Testis (tissue), 3 donors: Measurements from ENCODE around the gene RABGAP1L. TPM values are rescaled to one million over a fixed set of nuclear protein-coding genes. Genes with fewer than 3 reads are reported as not detected.
"Not testable (repeated sequence)": the region's sequence is repeated elsewhere in the genome, so short reads cannot be mapped to it uniquely, and the experiment has no call there.

ENCODE experiments used
- DNase-seq: peaks from one replicate; pipeline ENCODE4 v3.0.0-alpha.2; 2019
- H3K27ac ChIP-seq, 2 donors: fragments of 200-600 bp; sonication (generic); one replicate each; pipeline ENCODE4 v1.5.1; 2019
- H3K27me3 ChIP-seq: fragments of 200-600 bp; sonication (generic); one replicate; pipeline ENCODE4 v1.5.1; 2019
- H3K36me3 ChIP-seq: fragments of 200-600 bp; sonication (generic); one replicate; pipeline ENCODE4 v1.5.1; 2017; ENCODE audit warnings: low read depth; ENCODE audit errors: missing control alignments
- H3K4me1 ChIP-seq: fragments of 200-600 bp; sonication (generic); one replicate; pipeline ENCODE4 v1.5.1; 2019
- H3K4me3 ChIP-seq, 2 donors: fragments of 200-600 bp; sonication (generic); one replicate each; pipeline ENCODE4 v1.5.1; 2017 to 2019
- H3K9me3 ChIP-seq: fragments of 200-600 bp; sonication (generic); one replicate; pipeline ENCODE4 v1.5.1; 2017
- CTCF ChIP-seq, 3 experiments: fragments of 450-650 bp in 2 of 3; fragments of 200-600 bp in 1 of 3; sonication (generic) in 1 of 3; IDR thresholded peaks; one replicate each; pipeline ENCODE4 v1.5.1; 2016 to 2019; ENCODE audit warnings: antibody characterized with exemption in 3 of 3, mild to moderate bottlenecking in 2 of 3, moderate library complexity in 1 of 3
- POLR2A ChIP-seq: fragments of 450-650 bp; IDR thresholded peaks from one replicate; pipeline ENCODE4 v1.6.1; 2017; ENCODE audit warnings: antibody characterized with exemption, mild to moderate bottlenecking, moderate library complexity
- WGBS, 2 donors: methylation state at CpG; one replicate each; pipeline ENCODE4 v1.1.5; 2018; 5-methylcytosine and 5-hydroxymethylcytosine counted together
- intact Hi-C: fragments of 100-400 bp; cut with DNase I; formaldehyde crosslinking; loops from one replicate; pipeline ENCODE4 v1.15.1; 2023; ENCODE audit warnings: low total_unique reads
- polyA plus RNA-seq: library from polyadenylated mRNA; stranded (reverse); fragments of 350-450 nt; fragmentation: Illumina TruSeq; extraction: RNeasy Lipid Tissue Mini Kit (QIAGEN cat#74804); gene quantifications from one replicate; pipeline ENCODE4 v1.2.3, GENCODE V29; 2014; ENCODE audit warnings: low read depth, low replicate concordance; ENCODE audit not compliant: insufficient read depth
- total RNA-seq, 2 donors: library from RNA; depleted of rRNA; stranded (reverse); fragments of >200 nt; gene quantifications; one replicate each; pipeline ENCODE4 v1.2.3, GENCODE V29; 2016

The RABGAP1L gene
- total and polyA plus RNA-seq, 3 donors from 2014 or later = 40.5 to 53.1 (median 49.5) TPM

- no peak for DNase-seq
- no peaks in the 10 kb centered on the region for H3K4me1 ChIP-seq
- H3K27me3 ChIP-seq = no peaks in the 10 kb centered on the region
- intact Hi-C loops = no loop called here
- TF ChIP-seq CTCF (IDR thresholded peaks at IDR 0.05) (no peak), POLR2A (no peak)
- no peak overlapping the region for H3K4me3 ChIP-seq
- WGBS, 2 donors = 38 to 51% methylated on average over 2 of the region's 2 CpGs
- H3K27ac ChIP-seq = no peak overlapping the region
- no peaks in the 10 kb centered on the region for H3K36me3 ChIP-seq
- no peaks in the 10 kb centered on the region for H3K9me3 ChIP-seq
Measured at GRCh38 chr1:174519844-174520243, 360.5 kb downstream of the RABGAP1L start.

GRCh38 chr1:174531751-174532150 is 372.4 kb downstream of the RABGAP1L start:
- no peaks in the 10 kb centered on the region for H3K4me1 ChIP-seq
- H3K27me3 ChIP-seq = no peaks in the 10 kb centered on the region
- no peaks in the 10 kb centered on the region for H3K9me3 ChIP-seq
- TF ChIP-seq POLR2A (no peak), CTCF (IDR thresholded peaks at IDR 0.05) (no peak)
- WGBS, 2 donors = 89 to 94% methylated on average over 1 of the region's 1 CpG
- no peak for DNase-seq
- intact Hi-C loops = no loop called here
- H3K4me3 ChIP-seq = no peak overlapping the region
- no peaks in the 10 kb centered on the region for H3K36me3 ChIP-seq
- H3K27ac ChIP-seq = no peak overlapping the region

- Histone ChIP-seq H3K4me3 (no peak overlapping the region), H3K27ac (no peak overlapping the region), H3K9me3 (no peaks in the 10 kb centered on the region), H3K4me1 (no peaks in the 10 kb centered on the region), H3K27me3 (no peaks in the 10 kb centered on the region), H3K36me3 (no peaks in the 10 kb centered on the region)
- DNase-seq = no peak
- TF ChIP-seq CTCF (IDR thresholded peaks at IDR 0.05) = no peak
- no peak for TF ChIP-seq POLR2A
- intact Hi-C loops = no loop called here
Measured at GRCh38 chr1:174534789-174535188, 375.5 kb downstream of the RABGAP1L start.

GRCh38 chr1:174535207-174535606 is 375.9 kb downstream of the RABGAP1L start:
- H3K4me1 ChIP-seq = no peaks in the 10 kb centered on the region
- intact Hi-C loops = no loop called here
- H3K4me3 ChIP-seq = no peak overlapping the region
- no peak overlapping the region for H3K27ac ChIP-seq
- TF ChIP-seq CTCF (IDR thresholded peaks at IDR 0.05) (no peak), POLR2A (no peak)
- H3K36me3 ChIP-seq = no peaks in the 10 kb centered on the region
- DNase-seq = no peak
- 74 to 79% methylated on average over 2 of the region's 2 CpGs for WGBS, 2 donors
- no peaks in the 10 kb centered on the region for H3K27me3 ChIP-seq
- H3K9me3 ChIP-seq = no peaks in the 10 kb centered on the region

GRCh38 chr1:174543421-174543820 is 384.1 kb downstream of the RABGAP1L start:
- H3K9me3 ChIP-seq, intact Hi-C loops: not testable (repeated sequence)
- 94 to 98% methylated on average over 2 of the region's 2 CpGs for WGBS, 2 donors

More at GRCh38 chr1:174543421-174543820, 384.1 kb downstream of the RABGAP1L start:
- H3K27me3 ChIP-seq, H3K4me3 ChIP-seq, DNase-seq, H3K27ac ChIP-seq, H3K36me3 ChIP-seq, H3K4me1 ChIP-seq: not testable (repeated sequence)
